Measurements from ENCODE around the gene RTP2.

Gene RTP2

GRCh38 chr3:187665764-187666402 lies 36.5 kb downstream of the RTP2 start:
- no peaks in the 10 kb centered on the region for H3K9me3 ChIP-seq (ENCODE audit: low read length)
- H3K36me3 ChIP-seq (ENCODE audit: insufficient read depth, low read length) = no peaks in the 10 kb centered on the region
- H2AFZ ChIP-seq (ENCODE audit: low read depth, low read length) = no peak overlapping the region
- no peak overlapping the region for H3K4me3 ChIP-seq (ENCODE audit: low read length)
- no peaks in the 10 kb centered on the region for H3K4me1 ChIP-seq (ENCODE audit: insufficient read depth, low read length)
- peaks cover 15% of the 10 kb centered on the region for H3K27me3 ChIP-seq (ENCODE audit: insufficient read depth, low read length)

- no peaks in the 10 kb centered on the region for H3K36me3 ChIP-seq (ENCODE audit: insufficient read depth, low read length)
- H3K4me3 ChIP-seq (ENCODE audit: low read length) = no peak overlapping the region
- no peaks in the 10 kb centered on the region for H3K9me3 ChIP-seq (ENCODE audit: low read length)
- peaks cover 6% of the 10 kb centered on the region for H3K27me3 ChIP-seq (ENCODE audit: insufficient read depth, low read length)
- H2AFZ ChIP-seq (ENCODE audit: low read depth, low read length) = no peak overlapping the region
- no peaks in the 10 kb centered on the region for H3K4me1 ChIP-seq (ENCODE audit: insufficient read depth, low read length)
These were observed 37.3 kb downstream of the RTP2 start for GRCh38 chr3:187665010-187665409.

- H3K9me3 ChIP-seq (ENCODE audit: low read length) = no peaks in the 10 kb centered on the region
- no peaks in the 10 kb centered on the region for H3K4me1 ChIP-seq (ENCODE audit: insufficient read depth, low read length)
- no peaks in the 10 kb centered on the region for H3K27me3 ChIP-seq (ENCODE audit: insufficient read depth, low read length)
- no peak overlapping the region for H2AFZ ChIP-seq (ENCODE audit: low read depth, low read length)
- no peaks in the 10 kb centered on the region for H3K36me3 ChIP-seq (ENCODE audit: insufficient read depth, low read length)
- no peak overlapping the region for H3K4me3 ChIP-seq (ENCODE audit: low read length)
These were observed 39.4 kb downstream of the RTP2 start for GRCh38 chr3:187662848-187663409.

GRCh38 chr3:187661267-187661666 lies 41.1 kb downstream of the RTP2 start:
- no peak overlapping the region for H3K4me3 ChIP-seq (ENCODE audit: low read length)
- no peaks in the 10 kb centered on the region for H3K27me3 ChIP-seq (ENCODE audit: insufficient read depth, low read length)
- H3K36me3 ChIP-seq (ENCODE audit: insufficient read depth, low read length) = no peaks in the 10 kb centered on the region
- H3K4me1 ChIP-seq (ENCODE audit: insufficient read depth, low read length) = no peaks in the 10 kb centered on the region
- no peaks in the 10 kb centered on the region for H3K9me3 ChIP-seq (ENCODE audit: low read length)
- H2AFZ ChIP-seq (ENCODE audit: low read depth, low read length) = no peak overlapping the region

GRCh38 chr3:187651282-187651681 lies 51.1 kb downstream of the RTP2 start:
- H3K27me3 ChIP-seq (ENCODE audit: insufficient read depth, low read length) = no peaks in the 10 kb centered on the region
- no peaks in the 10 kb centered on the region for H3K9me3 ChIP-seq (ENCODE audit: low read length)
- no peaks in the 10 kb centered on the region for H3K4me1 ChIP-seq (ENCODE audit: insufficient read depth, low read length)
- H3K36me3 ChIP-seq (ENCODE audit: insufficient read depth, low read length) = no peaks in the 10 kb centered on the region
- H3K4me3 ChIP-seq (ENCODE audit: low read length) = no peak overlapping the region
- no peak overlapping the region for H2AFZ ChIP-seq (ENCODE audit: low read depth, low read length)

Measured in neuron (in vitro differentiated cells).